RWPE2 (cell line): ENCODE measurements around the gene IFT57.

Source experiments
- ATAC-seq: fragments of 200-7000 bp; cut with Tn5 transposase; 3 replicates; pipeline ENCODE4 v1.9.1; 2021; ENCODE audit warnings: low read depth
- DNase-seq: peaks from one replicate; pipeline ENCODE4 v3.0.0-alpha.2; 2020; ENCODE audit warnings: low spot score
- H3K27ac ChIP-seq: fragments of 450-650 bp; 2 replicates; pipeline ENCODE4 v1.5.1; 2017; ENCODE audit warnings: mild to moderate bottlenecking; ENCODE audit not compliant: poor library complexity, severe bottlenecking
- H3K27me3 ChIP-seq: fragments of 250-450 bp; sonication (Bioruptor Pico); 2 replicates; pipeline ENCODE4 v1.5.1; 2021; ENCODE audit warnings: mild to moderate bottlenecking, moderate library complexity; ENCODE audit not compliant: insufficient read depth, poor library complexity, severe bottlenecking
- H3K36me3 ChIP-seq: fragments of 250-450 bp; sonication (Bioruptor Pico); 2 replicates; pipeline ENCODE4 v1.5.1; 2020; ENCODE audit warnings: low read depth, mild to moderate bottlenecking, moderate library complexity
- H3K4me1 ChIP-seq: fragments of 250-450 bp; sonication (Bioruptor Pico); 2 replicates; pipeline ENCODE4 v1.5.1; 2021; ENCODE audit warnings: mild to moderate bottlenecking, moderate library complexity; ENCODE audit not compliant: insufficient read depth, poor library complexity, severe bottlenecking
- H3K4me3 ChIP-seq: fragments of 250-450 bp; sonication (Bioruptor Pico); 2 replicates; pipeline ENCODE4 v1.5.1; 2021; ENCODE audit warnings: mild to moderate bottlenecking, moderate library complexity; ENCODE audit not compliant: severe bottlenecking
- H3K9me3 ChIP-seq: fragments of 250-450 bp; sonication (Bioruptor Pico); 2 replicates; pipeline ENCODE4 v1.5.1; 2021; ENCODE audit warnings: mild to moderate bottlenecking, moderate library complexity; ENCODE audit not compliant: severe bottlenecking
- TF ChIP-seq, protein P1 (sequence below): fragments of 450-650 bp; IDR thresholded peaks from one replicate; pipeline ENCODE4 v1.5.1; 2017; ENCODE audit warnings: mild to moderate bottlenecking, moderate library complexity; ENCODE audit not compliant: poor library complexity, severe bottlenecking

The IFT57 gene

DNA sequence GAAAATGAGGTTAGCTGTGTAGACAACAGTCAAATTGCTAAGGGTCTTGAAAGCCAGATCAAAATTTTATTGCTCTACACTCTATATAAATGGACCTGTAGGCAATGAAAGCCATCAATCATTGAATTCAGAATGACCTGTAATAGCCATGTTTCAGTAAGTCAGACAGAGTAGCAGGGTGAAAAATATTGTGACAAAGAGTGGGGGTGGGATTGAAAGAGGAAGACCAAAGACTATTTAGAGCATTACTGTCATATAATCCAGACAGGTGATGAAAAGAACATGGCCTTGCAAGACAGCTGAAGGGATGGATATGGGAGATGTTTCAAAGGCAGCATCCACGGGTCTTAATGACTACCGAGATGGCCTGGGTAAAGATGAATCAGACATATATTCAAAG, 22.2 kb downstream of the IFT57 start:
- TF ChIP-seq, protein P1, sequence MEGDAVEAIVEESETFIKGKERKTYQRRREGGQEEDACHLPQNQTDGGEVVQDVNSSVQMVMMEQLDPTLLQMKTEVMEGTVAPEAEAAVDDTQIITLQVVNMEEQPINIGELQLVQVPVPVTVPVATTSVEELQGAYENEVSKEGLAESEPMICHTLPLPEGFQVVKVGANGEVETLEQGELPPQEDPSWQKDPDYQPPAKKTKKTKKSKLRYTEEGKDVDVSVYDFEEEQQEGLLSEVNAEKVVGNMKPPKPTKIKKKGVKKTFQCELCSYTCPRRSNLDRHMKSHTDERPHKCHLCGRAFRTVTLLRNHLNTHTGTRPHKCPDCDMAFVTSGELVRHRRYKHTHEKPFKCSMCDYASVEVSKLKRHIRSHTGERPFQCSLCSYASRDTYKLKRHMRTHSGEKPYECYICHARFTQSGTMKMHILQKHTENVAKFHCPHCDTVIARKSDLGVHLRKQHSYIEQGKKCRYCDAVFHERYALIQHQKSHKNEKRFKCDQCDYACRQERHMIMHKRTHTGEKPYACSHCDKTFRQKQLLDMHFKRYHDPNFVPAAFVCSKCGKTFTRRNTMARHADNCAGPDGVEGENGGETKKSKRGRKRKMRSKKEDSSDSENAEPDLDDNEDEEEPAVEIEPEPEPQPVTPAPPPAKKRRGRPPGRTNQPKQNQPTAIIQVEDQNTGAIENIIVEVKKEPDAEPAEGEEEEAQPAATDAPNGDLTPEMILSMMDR = no peak
- no peaks in the 10 kb centered on the region for H3K9me3 ChIP-seq

DNA sequence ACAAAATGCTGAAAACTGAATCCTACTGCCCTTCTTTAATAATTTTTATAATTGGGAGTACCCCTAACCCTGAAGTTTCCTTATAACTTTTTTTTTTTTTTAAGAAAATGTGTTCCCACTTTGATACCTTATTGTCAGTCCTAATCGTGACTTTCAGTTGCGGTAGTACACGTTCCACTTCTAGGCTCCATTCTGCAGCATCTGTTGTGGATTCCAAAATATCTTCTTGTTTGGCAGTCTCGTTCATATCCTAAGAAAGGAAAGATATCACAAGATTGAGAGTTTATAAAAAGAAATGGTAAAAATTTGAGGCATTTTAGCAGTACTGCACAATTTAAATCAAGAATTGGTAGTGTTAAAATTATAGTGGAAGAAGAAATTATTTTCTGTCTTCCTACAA, 30.8 kb downstream of the IFT57 start:
- ATAC-seq = no peak
- DNase-seq = no peak
- TF ChIP-seq, protein P1 = no peak

More for the DNA sequence above, 22.2 kb downstream of the IFT57 start:
- no peak for DNase-seq
- Histone ChIP-seq H3K4me3 (no peak overlapping the region), H3K36me3 (no peaks in the 10 kb centered on the region), H3K27me3 (no peaks in the 10 kb centered on the region), H3K4me1 (no peaks in the 10 kb centered on the region), H3K27ac (no peak overlapping the region)
- no peak for ATAC-seq

GRCh38 chr3:108190346-108190745, 31.9 kb downstream of the IFT57 start:
- Histone ChIP-seq H3K4me3 (no peak overlapping the region), H3K27ac (no peak overlapping the region), H3K27me3 (no peaks in the 10 kb centered on the region), H3K36me3 (peaks cover 11% of the 10 kb centered on the region; the same call in 1 of the 2 replicates), H3K9me3 (no peaks in the 10 kb centered on the region), H3K4me1 (no peaks in the 10 kb centered on the region)
- ATAC-seq = no peak
- TF ChIP-seq, protein P1 = no peak
- no peak for DNase-seq

More for the DNA sequence above, 30.8 kb downstream of the IFT57 start:
- Histone ChIP-seq H3K36me3 (peaks cover 11% of the 10 kb centered on the region; the same call in 1 of the 2 replicates), H3K4me1 (no peaks in the 10 kb centered on the region), H3K27ac (no peak overlapping the region), H3K9me3 (no peaks in the 10 kb centered on the region), H3K4me3 (no peak overlapping the region), H3K27me3 (no peaks in the 10 kb centered on the region)

DNA sequence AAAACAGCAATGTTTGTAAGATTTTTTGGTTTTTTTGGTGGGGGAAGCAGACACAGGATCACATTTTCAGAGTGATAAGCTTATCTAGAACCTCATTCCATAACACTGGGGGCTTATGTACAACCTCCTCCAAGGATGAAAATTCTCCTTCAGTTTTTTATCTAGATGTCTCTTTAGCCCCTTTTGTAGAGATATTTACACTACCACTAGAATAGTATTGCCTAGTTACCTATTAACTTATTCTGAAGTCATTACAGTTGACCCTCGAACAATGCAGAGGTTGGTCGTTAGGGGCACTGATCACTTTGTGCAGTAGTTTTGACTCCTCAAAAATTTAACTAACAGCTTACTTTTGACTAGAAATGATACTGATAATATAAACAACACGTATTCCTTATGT, 32.8 kb downstream of the IFT57 start:
- Histone ChIP-seq H3K9me3 (no peaks in the 10 kb centered on the region), H3K27me3 (no peaks in the 10 kb centered on the region), H3K4me3 (no peak overlapping the region), H3K4me1 (no peaks in the 10 kb centered on the region), H3K36me3 (peaks cover 11% of the 10 kb centered on the region; the same call in 1 of the 2 replicates), H3K27ac (no peak overlapping the region)
- DNase-seq (no peak), ATAC-seq (no peak)
- TF ChIP-seq, protein P1 = no peak

- TF ChIP-seq, protein P1 = no peak
Measured at GRCh38 chr3:108185536-108185935, 36.7 kb downstream of the IFT57 start.

More at GRCh38 chr3:108185536-108185935, 36.7 kb downstream of the IFT57 start:
- H3K4me1 ChIP-seq = peaks cover 3% of the 10 kb centered on the region
- ATAC-seq (no peak), DNase-seq (no peak)
- no peaks in the 10 kb centered on the region for H3K27me3 ChIP-seq
- no peak overlapping the region for H3K4me3 ChIP-seq
- no peaks in the 10 kb centered on the region for H3K9me3 ChIP-seq
- no peak overlapping the region for H3K27ac ChIP-seq
- H3K36me3 ChIP-seq = peaks cover 2% of the 10 kb centered on the region; the same call in 1 of the 2 replicates
